Nephron (organoid): ENCODE data around the gene WNK4.

ENCODE experiments used
- H3K27ac Mint-ChIP-seq, 3 experiments: 2 replicates each; pipeline ENCODE4 v1.8.0; 2020; ENCODE audit warnings: mixed read lengths in 3 of 3, mild to moderate bottlenecking in 2 of 3, moderate library complexity in 1 of 3
- H3K27me3 Mint-ChIP-seq: 2 replicates; pipeline ENCODE4 v1.8.0; 2021; ENCODE audit warnings: low read depth, mild to moderate bottlenecking, moderate library complexity, mixed read lengths
- H3K36me3 Mint-ChIP-seq: 2 replicates; pipeline ENCODE4 v1.8.0; 2020; ENCODE audit warnings: low read depth, mixed read lengths
- H3K4me1 Mint-ChIP-seq: 2 replicates; pipeline ENCODE4 v1.8.0; 2020; ENCODE audit warnings: mixed read lengths
- H3K4me3 Mint-ChIP-seq, 3 experiments: 2 replicates each; pipeline ENCODE4 v1.8.0; 2020; ENCODE audit warnings: mild to moderate bottlenecking in 3 of 3, mixed read lengths in 3 of 3, moderate library complexity in 2 of 3
- H3K9me3 Mint-ChIP-seq: 2 replicates; pipeline ENCODE4 v1.8.0; 2020; ENCODE audit warnings: mixed read lengths
- TF ChIP-seq, protein P1 (sequence below), 3 experiments: fragments of 200-600 bp; sonication (generic); IDR thresholded peaks; one replicate each; pipeline ENCODE4 v1.5.0; 2021; ENCODE audit warnings: antibody characterized with exemption in 3 of 3; ENCODE audit not compliant: unreplicated experiment in 3 of 3

The WNK4 gene

DNA sequence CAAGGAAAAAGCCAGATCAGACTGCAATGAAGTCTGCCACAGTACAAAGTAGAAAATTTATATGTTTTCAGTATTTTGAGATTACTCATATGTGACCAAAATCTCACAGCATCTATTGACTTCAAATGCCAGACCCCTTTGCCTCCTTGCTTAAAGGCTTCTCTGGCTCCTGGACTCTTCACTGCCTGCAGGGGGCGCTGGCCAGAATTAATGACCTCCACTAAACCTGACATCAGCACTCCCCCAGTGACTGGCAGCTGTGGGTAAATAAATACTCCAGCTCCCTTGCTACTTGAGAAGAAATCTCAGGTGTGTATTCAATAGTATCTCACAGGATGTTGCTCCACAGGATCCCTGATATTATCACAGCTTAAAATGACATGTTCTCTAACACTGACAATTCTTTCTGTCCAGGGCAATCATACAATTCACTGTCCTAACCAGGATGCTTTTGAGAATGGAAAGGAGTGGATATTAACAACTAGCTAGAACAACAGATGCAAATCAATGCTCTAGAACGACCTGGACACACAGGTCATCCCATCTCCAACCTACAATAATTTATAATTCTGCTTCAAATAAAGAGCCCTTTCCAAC, 39.6 kb downstream of the WNK4 start:
- Mint-ChIP-seq H3K9me3 (no peaks in the 10 kb centered on the region), H3K27me3 (peaks cover 3% of the 10 kb centered on the region), H3K27ac (no peak overlapping the region), H3K36me3 (peaks cover 46% of the 10 kb centered on the region), H3K4me1 (peaks cover 14% of the 10 kb centered on the region), H3K4me3 (peak overlapping the region; percentile 12 to 64 (median 35))
- TF ChIP-seq, protein P1, sequence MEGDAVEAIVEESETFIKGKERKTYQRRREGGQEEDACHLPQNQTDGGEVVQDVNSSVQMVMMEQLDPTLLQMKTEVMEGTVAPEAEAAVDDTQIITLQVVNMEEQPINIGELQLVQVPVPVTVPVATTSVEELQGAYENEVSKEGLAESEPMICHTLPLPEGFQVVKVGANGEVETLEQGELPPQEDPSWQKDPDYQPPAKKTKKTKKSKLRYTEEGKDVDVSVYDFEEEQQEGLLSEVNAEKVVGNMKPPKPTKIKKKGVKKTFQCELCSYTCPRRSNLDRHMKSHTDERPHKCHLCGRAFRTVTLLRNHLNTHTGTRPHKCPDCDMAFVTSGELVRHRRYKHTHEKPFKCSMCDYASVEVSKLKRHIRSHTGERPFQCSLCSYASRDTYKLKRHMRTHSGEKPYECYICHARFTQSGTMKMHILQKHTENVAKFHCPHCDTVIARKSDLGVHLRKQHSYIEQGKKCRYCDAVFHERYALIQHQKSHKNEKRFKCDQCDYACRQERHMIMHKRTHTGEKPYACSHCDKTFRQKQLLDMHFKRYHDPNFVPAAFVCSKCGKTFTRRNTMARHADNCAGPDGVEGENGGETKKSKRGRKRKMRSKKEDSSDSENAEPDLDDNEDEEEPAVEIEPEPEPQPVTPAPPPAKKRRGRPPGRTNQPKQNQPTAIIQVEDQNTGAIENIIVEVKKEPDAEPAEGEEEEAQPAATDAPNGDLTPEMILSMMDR (IDR thresholded peaks at IDR 0.05; ENCODE audit: unreplicated experiment in 3 of 3) = peak; percentile 58 to 70 (median 65)

DNA sequence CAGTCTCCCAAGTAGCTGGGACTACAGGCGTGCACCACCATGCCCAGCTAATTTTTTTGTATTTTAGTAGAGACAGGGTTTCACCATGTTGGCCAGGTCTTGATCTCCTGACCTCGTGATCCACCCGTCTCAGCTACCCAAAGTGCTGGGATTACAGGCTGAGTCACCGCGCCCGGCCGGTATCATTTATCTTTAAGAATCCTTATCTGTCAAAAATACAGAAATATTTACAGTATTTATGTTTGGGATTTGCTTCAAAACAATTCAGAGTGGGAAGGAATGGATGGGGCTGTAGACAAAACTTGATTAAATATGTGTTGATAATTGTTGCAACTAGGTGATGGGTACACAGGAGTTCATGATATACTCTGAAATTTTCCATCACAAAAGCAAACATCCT, 40.8 kb downstream of the WNK4 start:
- Mint-ChIP-seq H3K27me3 (peaks cover 5% of the 10 kb centered on the region), H3K36me3 (peaks cover 37% of the 10 kb centered on the region), H3K4me1 (peaks cover 14% of the 10 kb centered on the region), H3K4me3 (peak overlapping the region; percentile 45 to 80 (median 70)), H3K9me3 (no peaks in the 10 kb centered on the region), H3K27ac (no peak overlapping the region)
- TF ChIP-seq, protein P1 (IDR thresholded peaks at IDR 0.05; ENCODE audit: unreplicated experiment in 3 of 3) = no peak

DNA sequence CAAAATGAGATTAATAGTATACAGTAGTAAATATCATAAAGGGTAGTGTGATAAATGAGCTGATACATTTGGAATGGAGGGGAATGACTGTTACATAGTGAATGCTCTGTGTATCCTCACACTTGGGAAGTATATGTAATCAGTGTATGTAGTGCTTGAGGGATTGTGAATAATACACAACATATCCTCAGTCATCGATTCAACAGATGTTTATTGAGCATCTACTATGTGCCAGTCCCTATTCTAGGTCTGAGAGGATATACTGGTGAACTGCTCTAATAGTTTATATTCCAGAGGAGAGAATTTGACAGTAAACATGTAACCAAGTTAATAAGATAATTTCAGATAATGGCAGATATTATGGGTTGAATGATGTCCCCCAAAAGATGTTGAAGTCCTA, 47.1 kb downstream of the WNK4 start:
- Mint-ChIP-seq H3K27me3 (peaks cover 5% of the 10 kb centered on the region), H3K27ac (no peak overlapping the region), H3K9me3 (no peaks in the 10 kb centered on the region), H3K4me1 (peaks cover 13% of the 10 kb centered on the region), H3K4me3 (no peak overlapping the region), H3K36me3 (no peaks in the 10 kb centered on the region)
- TF ChIP-seq, protein P1 (IDR thresholded peaks at IDR 0.05; ENCODE audit: unreplicated experiment in 3 of 3) = no peak

DNA sequence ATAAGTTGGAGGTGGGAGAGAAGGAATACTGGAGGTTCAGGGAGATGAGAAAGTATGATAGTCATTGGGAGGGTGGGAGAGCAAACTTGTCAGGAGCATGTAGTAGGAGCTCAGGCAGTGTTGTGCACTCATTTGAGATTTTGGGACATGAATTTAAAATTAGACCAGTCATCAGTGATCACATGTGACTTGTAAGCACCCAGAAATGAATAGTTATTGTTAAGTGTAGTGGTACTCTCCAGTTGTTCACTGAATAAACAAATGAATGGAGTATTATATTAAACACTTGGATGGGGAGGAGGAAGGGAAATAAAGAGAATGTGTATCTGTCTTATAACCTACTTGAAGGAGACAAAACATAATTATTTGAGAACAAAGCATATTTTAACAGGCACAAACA, 50.6 kb downstream of the WNK4 start:
- Mint-ChIP-seq H3K4me1 (peaks cover 20% of the 10 kb centered on the region), H3K36me3 (peaks cover 10% of the 10 kb centered on the region), H3K9me3 (no peaks in the 10 kb centered on the region), H3K27ac (peak overlapping the region in 1 of 3 experiments; percentile 7), H3K4me3 (peak overlapping the region; percentile 37 to 67 (median 66)), H3K27me3 (no peaks in the 10 kb centered on the region)
- TF ChIP-seq, protein P1 (IDR thresholded peaks at IDR 0.05; ENCODE audit: unreplicated experiment in 3 of 3) = no peak

DNA sequence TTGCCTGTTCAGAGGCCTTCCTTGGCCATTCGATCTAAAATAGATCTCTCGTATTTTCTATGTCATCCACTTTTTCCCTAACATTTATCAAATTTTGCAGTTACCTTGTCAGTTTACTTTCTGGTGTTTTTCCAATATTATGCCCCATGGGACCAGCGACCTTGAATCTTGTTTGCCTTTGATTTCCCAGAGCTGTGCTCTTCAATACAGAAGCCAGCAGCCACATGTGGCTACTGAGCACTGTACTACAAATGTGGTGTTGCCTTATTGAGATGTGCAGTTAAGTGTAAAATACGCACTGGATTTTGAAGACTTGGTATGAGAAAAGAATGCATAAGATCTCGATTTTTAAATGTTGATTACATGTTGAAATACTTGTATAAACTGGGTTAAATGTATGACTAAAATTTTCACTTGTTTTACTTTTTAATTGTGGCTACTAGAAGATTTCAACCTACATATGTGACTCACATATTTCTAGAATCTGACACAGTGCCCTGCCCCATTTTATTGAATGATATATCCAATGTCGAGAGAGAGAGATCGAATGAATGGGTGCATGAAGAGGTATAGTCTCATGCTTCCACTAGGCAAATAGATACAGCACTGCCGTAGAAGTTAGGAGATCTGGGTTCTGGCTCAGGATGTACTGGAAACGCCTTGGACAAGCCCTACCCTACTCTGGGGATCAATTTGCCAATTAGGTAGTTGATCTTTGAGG, 52.0 kb downstream of the WNK4 start:
- TF ChIP-seq, protein P1 (IDR thresholded peaks at IDR 0.05; ENCODE audit: unreplicated experiment in 3 of 3) = no peak
- Mint-ChIP-seq H3K9me3 (no peaks in the 10 kb centered on the region), H3K27me3 (no peaks in the 10 kb centered on the region), H3K36me3 (peaks cover 17% of the 10 kb centered on the region), H3K4me3 (peak overlapping the region; percentile 94 to 97 (median 97)), H3K27ac (peak overlapping the region; percentile 89 to 98 (median 94)), H3K4me1 (peaks cover 20% of the 10 kb centered on the region)
